GM18861 (cell line): ENCODE results near the gene HBZ.
"Not testable (repeated sequence)": the region's sequence is repeated elsewhere in the genome, so short reads cannot be mapped to it uniquely, and the experiment has no call there.

Experiments
- ATAC-seq: cut with Tn5 transposase; IDR thresholded peaks from one replicate; pipeline ENCODE4 v1.9.1; 2021; ENCODE audit not compliant: unreplicated experiment

HBZ gene

DNA sequence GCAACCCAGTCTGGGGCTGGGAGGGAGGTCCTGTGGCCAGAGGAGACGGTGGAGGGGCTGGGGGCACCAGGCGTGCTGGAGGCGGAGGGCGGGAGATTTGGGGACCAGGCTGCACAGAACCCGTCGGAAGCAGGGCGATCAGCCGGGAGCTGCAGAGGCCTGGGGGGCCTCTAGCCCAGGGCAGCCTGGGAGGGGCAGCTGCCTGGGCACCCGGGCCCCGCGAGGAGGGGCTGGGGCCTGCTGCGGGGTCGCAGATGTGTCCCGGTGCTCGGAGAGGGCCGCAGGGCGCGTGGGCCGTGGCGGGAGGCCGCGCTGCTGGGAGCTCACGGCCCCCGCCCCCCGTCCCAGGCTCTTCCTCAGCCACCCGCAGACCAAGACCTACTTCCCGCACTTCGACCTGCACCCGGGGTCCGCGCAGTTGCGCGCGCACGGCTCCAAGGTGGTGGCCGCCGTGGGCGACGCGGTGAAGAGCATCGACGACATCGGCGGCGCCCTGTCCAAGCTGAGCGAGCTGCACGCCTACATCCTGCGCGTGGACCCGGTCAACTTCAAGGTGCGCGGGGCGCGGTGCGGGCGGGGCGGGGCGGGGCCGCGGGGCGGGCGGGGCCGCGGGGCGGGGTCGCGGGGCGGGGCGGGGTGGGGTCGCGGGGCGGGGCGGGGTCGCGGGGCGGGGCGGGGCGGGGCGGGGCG lies 11.8 kb downstream of the HBZ start:
- not testable (repeated sequence) for ATAC-seq

DNA sequence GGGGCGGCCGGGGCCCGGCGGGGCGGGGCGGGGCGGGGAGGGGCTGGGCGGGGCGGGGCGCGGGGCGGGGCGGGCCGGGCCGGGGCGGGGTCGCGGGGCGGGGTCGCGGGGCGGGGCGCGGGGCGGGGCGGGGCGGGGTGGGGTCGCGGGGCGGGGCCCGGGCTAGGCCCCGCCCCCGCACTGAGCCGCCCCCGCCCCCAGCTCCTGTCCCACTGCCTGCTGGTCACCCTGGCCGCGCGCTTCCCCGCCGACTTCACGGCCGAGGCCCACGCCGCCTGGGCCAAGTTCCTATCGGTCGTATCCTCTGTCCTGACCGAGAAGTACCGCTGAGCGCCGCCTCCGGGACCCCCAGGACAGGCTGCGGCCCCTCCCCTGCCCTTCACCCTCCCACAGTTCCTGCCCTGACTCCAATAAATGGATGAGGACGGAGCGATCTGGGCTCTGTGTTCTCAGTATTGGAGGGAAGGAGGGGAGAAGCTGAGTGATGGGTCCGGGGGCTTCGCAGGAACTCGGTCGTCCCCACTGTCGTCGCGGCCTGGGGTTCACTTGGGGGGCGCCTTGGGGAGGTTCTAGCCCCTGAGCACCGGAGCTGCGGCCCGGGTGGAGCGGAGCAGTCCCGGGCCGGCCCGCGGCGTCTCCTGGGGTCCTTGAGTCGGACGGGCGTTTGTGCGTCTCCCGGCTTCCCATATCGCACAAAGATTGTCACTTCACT lies 12.5 kb downstream of the HBZ start:
- no peak for ATAC-seq

DNA sequence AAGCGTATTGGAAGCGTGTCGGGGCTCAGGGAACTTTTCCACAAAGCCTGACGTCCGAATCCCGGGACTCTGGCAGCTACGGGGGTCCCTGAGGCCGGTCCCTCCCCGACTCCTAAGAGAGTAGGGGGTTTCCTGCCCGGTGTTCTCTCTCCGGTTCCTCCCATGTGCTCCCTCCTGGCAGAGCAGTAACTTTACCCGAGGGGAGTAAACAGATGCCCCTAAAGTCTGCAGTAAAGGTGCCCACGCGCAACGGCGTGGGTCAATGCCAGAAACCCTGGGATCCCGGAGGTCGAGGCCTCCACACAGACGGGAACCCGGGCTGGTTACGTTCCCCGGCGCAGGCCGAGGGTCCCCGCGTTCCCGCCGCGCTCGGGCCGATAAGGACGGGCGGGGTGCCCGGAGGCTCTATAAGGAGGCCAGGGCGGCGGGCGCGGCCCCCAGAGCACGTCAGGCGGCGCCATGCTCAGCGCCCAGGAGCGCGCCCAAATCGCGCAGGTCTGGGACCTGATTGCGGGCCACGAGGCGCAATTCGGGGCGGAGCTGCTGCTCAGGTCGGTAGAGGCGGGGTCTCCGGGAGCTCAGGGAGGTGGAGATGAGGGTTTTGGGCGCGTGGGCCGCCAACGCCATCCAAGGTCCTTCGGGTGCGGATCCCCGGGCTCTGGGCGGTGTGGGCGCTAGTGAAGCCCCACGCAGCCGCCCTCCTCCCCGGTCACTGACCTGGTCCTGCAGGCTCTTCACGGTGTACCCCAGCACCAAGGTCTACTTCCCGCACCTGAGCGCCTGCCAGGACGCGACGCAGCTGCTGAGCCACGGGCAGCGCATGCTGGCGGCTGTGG lies 13.3 kb downstream of the HBZ start, which contains the start of gene HBM:
Gene HBM (plus strand): TSS at position 440 of the 836 bp plus-strand sequence. CDS start 20 bp downstream, at position 460.
- no peak for ATAC-seq

DNA sequence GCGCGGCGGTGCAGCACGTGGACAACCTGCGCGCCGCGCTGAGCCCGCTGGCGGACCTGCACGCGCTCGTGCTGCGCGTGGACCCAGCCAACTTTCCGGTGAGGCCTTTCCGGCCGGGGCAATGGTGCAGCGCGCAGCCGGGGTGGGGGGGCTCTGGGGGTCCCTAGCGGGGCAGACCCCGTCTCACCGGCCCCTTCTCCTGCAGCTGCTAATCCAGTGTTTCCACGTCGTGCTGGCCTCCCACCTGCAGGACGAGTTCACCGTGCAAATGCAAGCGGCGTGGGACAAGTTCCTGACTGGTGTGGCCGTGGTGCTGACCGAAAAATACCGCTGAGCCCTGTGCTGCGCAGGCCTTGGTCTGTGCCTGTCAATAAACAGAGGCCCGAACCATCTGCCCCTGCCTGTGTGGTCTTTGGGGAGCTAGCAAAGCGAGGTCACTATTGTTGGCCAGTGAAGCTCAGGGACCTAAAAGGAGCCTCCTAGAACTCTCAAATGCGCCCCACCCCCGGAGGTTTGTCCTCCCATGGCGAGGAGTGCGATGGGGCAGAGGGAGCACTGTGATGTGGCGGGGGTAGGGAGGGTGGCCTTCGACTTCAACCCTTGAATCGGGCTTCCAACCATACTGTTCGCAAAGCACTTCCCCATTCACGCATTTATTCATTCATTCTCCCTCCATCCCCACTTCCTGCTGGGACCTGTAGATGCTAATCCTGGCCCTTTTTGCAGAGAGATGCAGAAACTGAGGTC lies 14.1 kb downstream of the HBZ start:
- no peak for ATAC-seq

DNA sequence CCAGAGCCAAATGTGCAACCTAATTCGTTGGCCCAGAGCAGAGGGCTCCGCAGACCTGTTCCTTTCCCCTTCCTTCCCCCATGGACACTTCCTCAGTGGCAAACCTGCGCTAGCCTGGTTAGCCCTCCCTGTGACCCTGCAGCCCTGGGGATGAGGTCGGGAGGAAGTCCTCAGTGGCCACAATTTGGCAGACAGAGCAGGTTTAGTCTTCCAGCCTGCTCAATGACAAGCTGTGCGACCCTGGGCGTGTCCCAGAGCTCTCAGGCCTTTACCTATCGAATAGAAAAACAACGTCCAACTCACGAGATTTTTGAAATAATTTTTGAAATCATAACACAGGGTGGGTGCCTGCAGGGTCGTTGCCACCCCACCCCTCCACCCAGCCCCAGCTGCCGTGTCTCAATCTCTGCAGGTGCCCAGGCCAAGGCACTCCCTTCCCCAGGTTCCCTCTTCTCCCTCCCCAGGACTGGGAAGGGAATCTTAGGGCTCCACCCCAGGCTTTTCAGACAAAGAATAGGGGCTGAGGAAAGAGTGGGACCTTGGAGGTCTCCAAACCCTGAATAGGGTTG lies 14.8 kb downstream of the HBZ start:
- no peak for ATAC-seq

DNA sequence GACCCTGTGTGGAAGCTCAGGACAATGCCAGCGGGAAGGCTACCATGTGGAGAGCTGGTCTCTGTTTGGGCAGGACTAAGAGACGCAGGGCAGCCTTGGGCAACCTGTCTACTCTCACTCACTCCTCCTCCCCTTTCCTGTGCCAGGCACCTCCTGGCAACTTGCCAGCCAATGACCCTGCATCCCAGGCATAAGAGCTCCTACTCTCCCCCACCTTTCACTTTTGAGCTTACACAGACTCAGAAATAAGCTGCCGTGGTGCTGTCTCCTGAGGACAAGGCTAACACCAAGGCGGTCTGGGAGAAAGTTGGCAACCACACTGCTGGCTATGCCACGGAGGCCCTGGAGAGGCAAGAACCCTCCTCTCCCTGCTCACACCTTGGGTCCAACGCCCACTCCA lies 16.0 kb downstream of the HBZ start:
- ATAC-seq, result no peak

DNA sequence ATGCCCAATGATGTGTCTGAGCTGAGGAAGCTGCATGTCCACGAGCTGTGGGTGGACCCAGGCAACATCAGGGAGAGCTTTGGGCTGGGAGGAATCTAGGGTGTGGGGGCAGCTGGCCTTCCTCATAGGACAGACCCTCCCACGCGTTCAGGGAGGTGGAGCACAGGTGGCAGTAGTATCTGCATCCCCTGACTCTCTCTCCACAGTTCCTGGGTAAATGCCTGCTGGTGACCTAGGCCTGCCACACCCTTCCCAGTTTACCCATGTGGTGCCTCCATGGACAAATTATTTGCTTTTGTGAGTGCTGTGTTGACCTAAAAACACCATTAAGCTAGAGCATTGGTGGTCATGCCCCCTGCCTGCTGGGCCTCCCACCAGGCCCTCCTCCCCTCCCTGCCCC lies 16.6 kb downstream of the HBZ start:
- no peak for ATAC-seq

DNA sequence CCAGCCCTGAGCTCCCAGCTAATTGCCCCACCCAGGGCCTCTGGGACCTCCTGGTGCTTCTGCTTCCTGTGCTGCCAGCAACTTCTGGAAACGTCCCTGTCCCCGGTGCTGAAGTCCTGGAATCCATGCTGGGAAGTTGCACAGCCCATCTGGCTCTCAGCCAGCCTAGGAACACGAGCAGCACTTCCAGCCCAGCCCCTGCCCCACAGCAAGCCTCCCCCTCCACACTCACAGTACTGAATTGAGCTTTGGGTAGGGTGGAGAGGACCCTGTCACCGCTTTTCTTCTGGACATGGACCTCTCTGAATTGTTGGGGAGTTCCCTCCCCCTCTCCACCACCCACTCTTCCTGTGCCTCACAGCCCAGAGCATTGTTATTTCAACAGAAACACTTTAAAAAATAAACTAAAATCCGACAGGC lies 17.7 kb downstream of the HBZ start:
- not testable (repeated sequence) for ATAC-seq

DNA sequence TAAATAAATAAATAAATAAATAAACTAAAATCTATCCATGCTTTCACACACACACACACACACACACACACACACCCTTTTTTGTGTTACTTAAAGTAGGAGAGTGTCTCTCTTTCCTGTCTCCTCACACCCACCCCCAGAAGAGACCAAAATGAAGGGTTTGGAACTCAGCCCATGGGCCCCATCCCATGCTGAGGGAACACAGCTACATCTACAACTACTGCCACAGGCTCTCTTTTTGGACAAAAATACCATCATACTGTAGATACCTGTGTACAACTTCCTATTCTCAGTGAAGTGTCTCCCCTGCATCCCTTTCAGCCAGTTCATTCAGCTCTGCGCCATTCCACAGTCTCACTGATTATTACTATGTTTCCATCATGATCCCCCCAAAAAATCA lies 18.3 kb downstream of the HBZ start:
- ATAC-seq, result no peak

DNA sequence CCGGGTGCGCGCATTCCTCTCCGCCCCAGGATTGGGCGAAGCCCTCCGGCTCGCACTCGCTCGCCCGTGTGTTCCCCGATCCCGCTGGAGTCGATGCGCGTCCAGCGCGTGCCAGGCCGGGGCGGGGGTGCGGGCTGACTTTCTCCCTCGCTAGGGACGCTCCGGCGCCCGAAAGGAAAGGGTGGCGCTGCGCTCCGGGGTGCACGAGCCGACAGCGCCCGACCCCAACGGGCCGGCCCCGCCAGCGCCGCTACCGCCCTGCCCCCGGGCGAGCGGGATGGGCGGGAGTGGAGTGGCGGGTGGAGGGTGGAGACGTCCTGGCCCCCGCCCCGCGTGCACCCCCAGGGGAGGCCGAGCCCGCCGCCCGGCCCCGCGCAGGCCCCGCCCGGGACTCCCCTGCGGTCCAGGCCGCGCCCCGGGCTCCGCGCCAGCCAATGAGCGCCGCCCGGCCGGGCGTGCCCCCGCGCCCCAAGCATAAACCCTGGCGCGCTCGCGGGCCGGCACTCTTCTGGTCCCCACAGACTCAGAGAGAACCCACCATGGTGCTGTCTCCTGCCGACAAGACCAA lies 20.0 kb downstream of the HBZ start, which contains the start of gene HBA2:
Gene HBA2 (plus strand): TSS at position 503 of the 568 bp plus-strand sequence. CDS start 37 bp downstream, at position 540.
- ATAC-seq, result not testable (repeated sequence)

DNA sequence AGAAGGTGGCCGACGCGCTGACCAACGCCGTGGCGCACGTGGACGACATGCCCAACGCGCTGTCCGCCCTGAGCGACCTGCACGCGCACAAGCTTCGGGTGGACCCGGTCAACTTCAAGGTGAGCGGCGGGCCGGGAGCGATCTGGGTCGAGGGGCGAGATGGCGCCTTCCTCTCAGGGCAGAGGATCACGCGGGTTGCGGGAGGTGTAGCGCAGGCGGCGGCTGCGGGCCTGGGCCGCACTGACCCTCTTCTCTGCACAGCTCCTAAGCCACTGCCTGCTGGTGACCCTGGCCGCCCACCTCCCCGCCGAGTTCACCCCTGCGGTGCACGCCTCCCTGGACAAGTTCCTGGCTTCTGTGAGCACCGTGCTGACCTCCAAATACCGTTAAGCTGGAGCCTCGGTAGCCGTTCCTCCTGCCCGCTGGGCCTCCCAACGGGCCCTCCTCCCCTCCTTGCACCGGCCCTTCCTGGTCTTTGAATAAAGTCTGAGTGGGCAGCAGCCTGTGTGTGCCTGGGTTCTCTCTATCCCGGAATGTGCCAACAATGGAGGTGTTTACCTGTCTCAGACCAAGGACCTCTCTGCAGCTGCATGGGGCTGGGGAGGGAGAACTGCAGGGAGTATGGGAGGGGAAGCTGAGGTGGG lies 20.9 kb downstream of the HBZ start:
- ATAC-seq, result not testable (repeated sequence)

DNA sequence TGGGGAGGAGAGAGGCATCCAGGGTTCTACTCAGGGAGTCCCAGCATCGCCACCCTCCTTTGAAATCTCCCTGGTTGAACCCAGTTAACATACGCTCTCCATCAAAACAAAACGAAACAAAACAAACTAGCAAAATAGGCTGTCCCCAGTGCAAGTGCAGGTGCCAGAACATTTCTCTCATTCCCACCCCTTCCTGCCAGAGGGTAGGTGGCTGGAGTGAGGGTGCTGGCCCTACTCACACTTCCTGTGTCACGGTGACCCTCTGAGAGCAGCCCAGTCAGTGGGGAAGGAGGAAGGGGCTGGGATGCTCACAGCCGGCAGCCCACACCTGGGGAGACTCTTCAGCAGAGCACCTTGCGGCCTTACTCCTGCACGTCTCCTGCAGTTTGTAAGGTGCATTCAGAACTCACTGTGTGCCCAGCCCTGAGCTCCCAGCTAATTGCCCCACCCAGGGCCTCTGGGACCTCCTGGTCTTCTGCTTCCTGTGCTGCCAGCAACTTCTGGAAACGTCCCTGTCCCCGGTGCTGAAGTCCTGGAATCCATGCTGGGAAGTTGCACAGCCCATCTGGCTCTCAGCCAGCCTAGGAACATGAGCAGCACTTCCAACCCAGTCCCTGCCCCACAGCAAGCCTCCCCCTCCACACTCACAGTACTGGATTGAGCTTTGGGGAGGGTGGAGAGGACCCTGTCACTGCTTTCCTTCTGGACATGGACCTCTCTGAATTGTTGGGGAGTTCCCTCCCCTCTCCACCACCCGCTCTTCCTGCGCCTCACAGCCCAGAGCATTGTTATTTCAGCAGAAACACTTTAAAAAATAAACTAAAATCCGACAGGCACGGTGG lies 21.7 kb downstream of the HBZ start:
- ATAC-seq, result not testable (repeated sequence)

DNA sequence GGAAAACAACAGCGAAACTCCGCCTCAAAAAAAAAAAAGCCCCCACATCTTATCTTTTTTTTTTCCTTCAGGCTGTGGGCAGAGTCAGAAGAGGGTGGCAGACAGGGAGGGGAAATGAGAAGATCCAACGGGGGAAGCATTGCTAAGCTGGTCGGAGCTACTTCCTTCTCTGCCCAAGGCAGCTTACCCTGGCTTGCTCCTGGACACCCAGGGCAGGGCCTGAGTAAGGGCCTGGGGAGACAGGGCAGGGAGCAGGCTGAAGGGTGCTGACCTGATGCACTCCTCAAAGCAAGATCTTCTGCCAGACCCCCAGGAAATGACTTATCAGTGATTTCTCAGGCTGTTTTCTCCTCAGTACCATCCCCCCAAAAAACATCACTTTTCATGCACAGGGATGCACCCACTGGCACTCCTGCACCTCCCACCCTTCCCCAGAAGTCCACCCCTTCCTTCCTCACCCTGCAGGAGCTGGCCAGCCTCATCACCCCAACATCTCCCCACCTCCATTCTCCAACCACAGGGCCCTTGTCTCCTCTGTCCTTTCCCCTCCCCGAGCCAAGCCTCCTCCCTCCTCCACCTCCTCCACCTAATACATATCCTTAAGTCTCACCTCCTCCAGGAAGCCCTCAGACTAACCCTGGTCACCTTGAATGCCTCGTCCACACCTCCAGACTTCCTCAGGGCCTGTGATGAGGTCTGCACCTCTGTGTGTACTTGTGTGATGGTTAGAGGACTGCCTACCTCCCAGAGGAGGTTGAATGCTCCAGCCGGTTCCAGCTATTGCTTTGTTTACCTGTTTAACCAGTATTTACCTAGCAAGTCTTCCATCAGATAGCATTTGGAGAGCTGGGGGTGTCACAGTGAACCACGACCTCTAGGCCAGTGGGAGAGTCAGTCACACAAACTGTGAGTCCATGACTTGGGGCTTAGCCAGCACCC lies 22.8 kb downstream of the HBZ start:
- ATAC-seq, result no peak

DNA sequence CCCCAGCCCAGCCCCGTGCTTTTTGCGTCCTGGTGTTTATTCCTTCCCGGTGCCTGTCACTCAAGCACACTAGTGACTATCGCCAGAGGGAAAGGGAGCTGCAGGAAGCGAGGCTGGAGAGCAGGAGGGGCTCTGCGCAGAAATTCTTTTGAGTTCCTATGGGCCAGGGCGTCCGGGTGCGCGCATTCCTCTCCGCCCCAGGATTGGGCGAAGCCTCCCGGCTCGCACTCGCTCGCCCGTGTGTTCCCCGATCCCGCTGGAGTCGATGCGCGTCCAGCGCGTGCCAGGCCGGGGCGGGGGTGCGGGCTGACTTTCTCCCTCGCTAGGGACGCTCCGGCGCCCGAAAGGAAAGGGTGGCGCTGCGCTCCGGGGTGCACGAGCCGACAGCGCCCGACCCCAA lies 23.6 kb downstream of the HBZ start:
- not testable (repeated sequence) for ATAC-seq

DNA sequence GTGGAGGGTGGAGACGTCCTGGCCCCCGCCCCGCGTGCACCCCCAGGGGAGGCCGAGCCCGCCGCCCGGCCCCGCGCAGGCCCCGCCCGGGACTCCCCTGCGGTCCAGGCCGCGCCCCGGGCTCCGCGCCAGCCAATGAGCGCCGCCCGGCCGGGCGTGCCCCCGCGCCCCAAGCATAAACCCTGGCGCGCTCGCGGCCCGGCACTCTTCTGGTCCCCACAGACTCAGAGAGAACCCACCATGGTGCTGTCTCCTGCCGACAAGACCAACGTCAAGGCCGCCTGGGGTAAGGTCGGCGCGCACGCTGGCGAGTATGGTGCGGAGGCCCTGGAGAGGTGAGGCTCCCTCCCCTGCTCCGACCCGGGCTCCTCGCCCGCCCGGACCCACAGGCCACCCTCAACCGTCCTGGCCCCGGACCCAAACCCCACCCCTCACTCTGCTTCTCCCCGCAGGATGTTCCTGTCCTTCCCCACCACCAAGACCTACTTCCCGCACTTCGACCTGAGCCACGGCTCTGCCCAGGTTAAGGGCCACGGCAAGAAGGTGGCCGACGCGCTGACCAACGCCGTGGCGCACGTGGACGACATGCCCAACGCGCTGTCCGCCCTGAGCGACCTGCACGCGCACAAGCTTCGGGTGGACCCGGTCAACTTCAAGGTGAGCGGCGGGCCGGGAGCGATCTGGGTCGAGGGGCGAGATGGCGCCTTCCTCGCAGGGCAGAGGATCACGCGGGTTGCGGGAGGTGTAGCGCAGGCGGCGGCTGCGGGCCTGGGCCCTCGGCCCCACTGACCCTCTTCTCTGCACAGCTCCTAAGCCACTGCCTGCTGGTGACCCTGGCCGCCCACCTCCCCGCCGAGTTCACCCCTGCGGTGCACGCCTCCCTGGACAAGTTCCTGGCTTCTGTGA lies 24.3 kb downstream of the HBZ start, which contains the start of gene HBA1:
Gene HBA1 (plus strand): TSS at position 204 of the 906 bp plus-strand sequence. CDS start 37 bp downstream, at position 241.
- ATAC-seq, result not testable (repeated sequence)

DNA sequence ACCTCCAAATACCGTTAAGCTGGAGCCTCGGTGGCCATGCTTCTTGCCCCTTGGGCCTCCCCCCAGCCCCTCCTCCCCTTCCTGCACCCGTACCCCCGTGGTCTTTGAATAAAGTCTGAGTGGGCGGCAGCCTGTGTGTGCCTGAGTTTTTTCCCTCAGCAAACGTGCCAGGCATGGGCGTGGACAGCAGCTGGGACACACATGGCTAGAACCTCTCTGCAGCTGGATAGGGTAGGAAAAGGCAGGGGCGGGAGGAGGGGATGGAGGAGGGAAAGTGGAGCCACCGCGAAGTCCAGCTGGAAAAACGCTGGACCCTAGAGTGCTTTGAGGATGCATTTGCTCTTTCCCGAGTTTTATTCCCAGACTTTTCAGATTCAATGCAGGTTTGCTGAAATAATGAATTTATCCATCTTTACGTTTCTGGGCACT lies 25.0 kb downstream of the HBZ start:
- ATAC-seq, result no peak
